Measurements from ENCODE around the gene BCAS1.
"Not testable (repeated sequence)": the region's sequence is repeated elsewhere in the genome, so short reads cannot be mapped to it uniquely, and the experiment has no call there.

Gene BCAS1

GRCh38 chr20:53945478-53945877, 124.9 kb downstream of the BCAS1 start:
- in situ Hi-C loops (cut with MboI; ENCODE audit: low sequenced_read_pairs), result no loop called here

- in situ Hi-C loops (cut with MboI; ENCODE audit: low sequenced_read_pairs), result no loop called here
Measured at GRCh38 chr20:53944796-53945195, 125.6 kb downstream of the BCAS1 start.

- in situ Hi-C loops (cut with MboI; ENCODE audit: low sequenced_read_pairs), result no loop called here
Measured at GRCh38 chr20:53943522-53944291, 126.7 kb downstream of the BCAS1 start.

- in situ Hi-C loops (cut with MboI; ENCODE audit: low sequenced_read_pairs), result no loop called here
Measured at GRCh38 chr20:53942973-53943372, 127.4 kb downstream of the BCAS1 start.

GRCh38 chr20:53942472-53942816, 128.0 kb downstream of the BCAS1 start:
- in situ Hi-C loops (cut with MboI; ENCODE audit: low sequenced_read_pairs), result no loop called here

- in situ Hi-C loops (cut with MboI; ENCODE audit: low sequenced_read_pairs), result no loop called here
Measured at GRCh38 chr20:53941680-53942471, 128.5 kb downstream of the BCAS1 start.

- in situ Hi-C loops (cut with MboI; ENCODE audit: low sequenced_read_pairs), result no loop called here
Measured at GRCh38 chr20:53940907-53941545, 129.4 kb downstream of the BCAS1 start.

- in situ Hi-C loops (cut with MboI; ENCODE audit: low sequenced_read_pairs), result no loop called here
Measured at GRCh38 chr20:53940360-53940702, 130.1 kb downstream of the BCAS1 start.

- in situ Hi-C loops (cut with MboI; ENCODE audit: low sequenced_read_pairs), result no loop called here
Measured at GRCh38 chr20:53939572-53940359, 130.6 kb downstream of the BCAS1 start.

GRCh38 chr20:53939190-53939571, 131.2 kb downstream of the BCAS1 start:
- in situ Hi-C loops (cut with MboI; ENCODE audit: low sequenced_read_pairs), result no loop called here

- in situ Hi-C loops (cut with MboI; ENCODE audit: low sequenced_read_pairs), result no loop called here
Measured at GRCh38 chr20:53938739-53939138, 131.7 kb downstream of the BCAS1 start.

- in situ Hi-C loops (cut with MboI; ENCODE audit: low sequenced_read_pairs), result no loop called here
Measured at GRCh38 chr20:53937929-53938367, 132.4 kb downstream of the BCAS1 start.

GRCh38 chr20:53937339-53937741, 133.1 kb downstream of the BCAS1 start:
- in situ Hi-C loops (cut with MboI; ENCODE audit: low sequenced_read_pairs), result no loop called here

GRCh38 chr20:53935344-53936084, 134.9 kb downstream of the BCAS1 start:
- in situ Hi-C loops (cut with MboI; ENCODE audit: low sequenced_read_pairs), result no loop called here

GRCh38 chr20:53934421-53935343, 135.7 kb downstream of the BCAS1 start:
- in situ Hi-C loops (cut with MboI; ENCODE audit: low sequenced_read_pairs), result no loop called here

- in situ Hi-C loops (cut with MboI; ENCODE audit: low sequenced_read_pairs), result no loop called here
Measured at GRCh38 chr20:53933232-53933846, 137.1 kb downstream of the BCAS1 start.

- in situ Hi-C loops (cut with MboI; ENCODE audit: low sequenced_read_pairs), result not testable (repeated sequence)
Measured at GRCh38 chr20:53932655-53933192, 137.7 kb downstream of the BCAS1 start.

GRCh38 chr20:53931597-53931996, 138.8 kb downstream of the BCAS1 start:
- in situ Hi-C loops (cut with MboI; ENCODE audit: low sequenced_read_pairs), result no loop called here

All from hTERT RPE-1 (cell line).